ENCODE measurements around the gene DAGLB.

GRCh38 chr7:6496842-6497636, 49.3 kb upstream of the DAGLB start:
- no peak for TF ChIP-seq POLR2A (IDR thresholded peaks at IDR 0.05)
- TF ChIP-seq, protein P1, sequence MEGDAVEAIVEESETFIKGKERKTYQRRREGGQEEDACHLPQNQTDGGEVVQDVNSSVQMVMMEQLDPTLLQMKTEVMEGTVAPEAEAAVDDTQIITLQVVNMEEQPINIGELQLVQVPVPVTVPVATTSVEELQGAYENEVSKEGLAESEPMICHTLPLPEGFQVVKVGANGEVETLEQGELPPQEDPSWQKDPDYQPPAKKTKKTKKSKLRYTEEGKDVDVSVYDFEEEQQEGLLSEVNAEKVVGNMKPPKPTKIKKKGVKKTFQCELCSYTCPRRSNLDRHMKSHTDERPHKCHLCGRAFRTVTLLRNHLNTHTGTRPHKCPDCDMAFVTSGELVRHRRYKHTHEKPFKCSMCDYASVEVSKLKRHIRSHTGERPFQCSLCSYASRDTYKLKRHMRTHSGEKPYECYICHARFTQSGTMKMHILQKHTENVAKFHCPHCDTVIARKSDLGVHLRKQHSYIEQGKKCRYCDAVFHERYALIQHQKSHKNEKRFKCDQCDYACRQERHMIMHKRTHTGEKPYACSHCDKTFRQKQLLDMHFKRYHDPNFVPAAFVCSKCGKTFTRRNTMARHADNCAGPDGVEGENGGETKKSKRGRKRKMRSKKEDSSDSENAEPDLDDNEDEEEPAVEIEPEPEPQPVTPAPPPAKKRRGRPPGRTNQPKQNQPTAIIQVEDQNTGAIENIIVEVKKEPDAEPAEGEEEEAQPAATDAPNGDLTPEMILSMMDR (IDR thresholded peaks at IDR 0.05): no peak
